Activated CD4-positive, alpha-beta T cell treated with anti-CD3 and anti-CD28 coated beads for 36 hours (primary cell): ENCODE measurements around the gene SEC23A. TPM values are rescaled to one million over a fixed set of nuclear protein-coding genes. Genes with fewer than 3 reads are reported as not detected.
"Not testable (repeated sequence)": the region's sequence is repeated elsewhere in the genome, so short reads cannot be mapped to it uniquely, and the experiment has no call there.

Source experiments
- ATAC-seq: fragments of 200-7000 bp; cut with Tn5 transposase; one replicate; pipeline ENCODE4 v1.10.0; 2021; ENCODE audit warnings: mild to moderate bottlenecking, moderate library complexity
- CTCF ChIA-PET: fragments of 350-600 bp; sonication (Branson Sonifier 250); formaldehyde crosslinking; loops from one replicate; lab custom pipeline; 2021; ENCODE audit warnings: antibody characterized with exemption; lab: Charles Lee
- POLR2A ChIA-PET: fragments of 350-600 bp; sonication (Branson Sonifier 250); formaldehyde crosslinking; loops from one replicate; lab custom pipeline; 2021; ENCODE audit warnings: antibody characterized with exemption, inconsistent platforms; lab: Charles Lee
- DNase-seq: peaks from one replicate; pipeline ENCODE4 v3.0.0-alpha.2; 2020
- H3K27ac Mint-ChIP-seq: one replicate; pipeline ENCODE4 v1.8.0; 2021; ENCODE audit warnings: mixed read lengths
- H3K27me3 Mint-ChIP-seq: one replicate; pipeline ENCODE4 v1.8.0; 2021; ENCODE audit warnings: mixed read lengths
- H3K36me3 Mint-ChIP-seq: one replicate; pipeline ENCODE4 v1.8.0; 2021; ENCODE audit warnings: low read depth, mixed read lengths
- H3K4me1 Mint-ChIP-seq: one replicate; pipeline ENCODE4 v1.8.0; 2021; ENCODE audit warnings: mixed read lengths
- H3K4me3 Mint-ChIP-seq: one replicate; pipeline ENCODE4 v1.8.0; 2021; ENCODE audit warnings: mild to moderate bottlenecking, moderate library complexity, mixed read lengths
- H3K9me3 Mint-ChIP-seq: one replicate; pipeline ENCODE4 v1.8.0; 2021; ENCODE audit warnings: low read depth, mixed read lengths
- intact Hi-C, 2 experiments: fragments of 100-400 bp; cut with DNase I in 1 of 2; cut with micrococcal nuclease in 1 of 2; formaldehyde crosslinking; loops; one replicate each; pipeline versions ENCODE4 v1.14.2 to v1.15.1; 2022 to 2024; cut with DNase I, micrococcal nuclease
- total RNA-seq, 2 experiments: library from RNA; stranded (reverse); gene quantifications; one replicate each; pipeline ENCODE4 v1.2.3, GENCODE V29; 2021

The SEC23A gene
- 10 to 100 TPM; 49.6 to 72.8 TPM for total RNA-seq

DNA sequence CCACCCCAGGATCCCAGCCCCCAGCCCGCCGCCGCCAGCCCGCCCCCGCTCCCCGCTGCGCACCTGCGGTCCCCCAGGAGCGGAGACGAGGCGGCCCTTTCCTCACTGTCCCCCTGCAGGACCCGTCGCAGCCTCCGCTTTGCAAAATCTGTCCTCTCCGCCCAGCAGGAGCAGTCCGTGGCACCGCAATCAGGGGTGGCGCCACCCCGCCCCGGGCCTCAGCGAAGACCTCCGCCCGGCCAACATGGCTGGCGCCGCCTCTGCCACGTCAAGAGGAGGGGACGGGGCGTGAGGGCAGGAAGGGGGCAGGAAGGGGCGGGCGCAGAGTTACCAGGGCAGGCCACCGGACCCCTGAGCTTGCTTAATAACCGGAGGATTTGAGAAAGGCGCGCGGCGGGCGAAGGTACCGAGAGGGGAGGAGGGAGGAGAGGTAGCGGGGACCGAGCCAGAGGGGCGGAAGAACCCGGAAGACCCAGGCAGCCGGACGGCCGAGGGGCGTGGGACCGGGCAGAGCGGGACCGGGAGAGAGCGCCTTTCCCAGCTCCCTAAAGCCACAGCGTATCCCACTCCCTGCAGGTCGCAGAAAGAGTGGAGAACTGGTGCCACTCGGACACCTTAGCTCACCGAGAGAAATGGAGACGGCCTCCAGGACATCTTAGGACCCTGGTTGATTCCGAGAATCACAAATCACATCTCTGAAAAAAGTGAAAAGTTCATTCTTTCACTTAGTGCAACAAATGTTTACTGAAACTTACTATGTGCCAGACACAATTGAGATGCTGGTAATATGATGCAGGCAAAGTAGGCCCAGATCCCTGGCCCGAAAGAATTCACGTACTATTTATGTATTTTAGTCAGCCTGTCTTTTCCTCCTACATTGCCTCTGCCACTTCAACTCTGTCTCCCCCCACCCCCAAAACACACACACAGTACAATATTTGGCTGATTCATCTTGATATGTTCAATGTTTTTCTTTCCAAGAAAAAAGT lies at the start of gene SEC23A:
Gene SEC23A (minus strand): TSS at position 267 of the 989 bp plus-strand sequence. CDS start 7,117 bp downstream, outside the sequence.
- Mint-ChIP-seq H3K4me1 (peaks cover 37% of the 10 kb centered on the region), H3K27ac (peak within 1 kb of the TSS; percentile 94), H3K36me3 (peaks cover 5% of the 10 kb centered on the region), H3K27me3 (no peaks in the 10 kb centered on the region), H3K4me3 (peak within 1 kb of the TSS; percentile 93), H3K9me3 (no peaks in the 10 kb centered on the region)
- intact Hi-C loops: loop anchor here (1.0 to 10.0 kb wide), 8 partner anchors 11 to 329 kb away; partner anchors contain the start of genes FBXO33 (in 2 of the 2), GEMIN2 (in 2 of the 2), PNN (in 2 of the 2) and TRAPPC6B (in 1 of the 2)
- DNase-seq: peak; percentile 90
- peak; percentile 92 for ATAC-seq
- POLR2A ChIA-PET: interaction anchor here (0.6 to 2.5 kb wide), 6 partner anchors 11 to 331 kb away, joined by 3 to 14 read pairs (median 5); partner anchors contain the start of genes FBXO33, GEMIN2 and TRAPPC6B
- CTCF ChIA-PET: interaction anchor here (1.0 to 1.5 kb wide), 3 partner anchors 11 to 327 kb away, joined by 3 to 7 read pairs (median 3); partner anchors contain the start of gene GEMIN2

DNA sequence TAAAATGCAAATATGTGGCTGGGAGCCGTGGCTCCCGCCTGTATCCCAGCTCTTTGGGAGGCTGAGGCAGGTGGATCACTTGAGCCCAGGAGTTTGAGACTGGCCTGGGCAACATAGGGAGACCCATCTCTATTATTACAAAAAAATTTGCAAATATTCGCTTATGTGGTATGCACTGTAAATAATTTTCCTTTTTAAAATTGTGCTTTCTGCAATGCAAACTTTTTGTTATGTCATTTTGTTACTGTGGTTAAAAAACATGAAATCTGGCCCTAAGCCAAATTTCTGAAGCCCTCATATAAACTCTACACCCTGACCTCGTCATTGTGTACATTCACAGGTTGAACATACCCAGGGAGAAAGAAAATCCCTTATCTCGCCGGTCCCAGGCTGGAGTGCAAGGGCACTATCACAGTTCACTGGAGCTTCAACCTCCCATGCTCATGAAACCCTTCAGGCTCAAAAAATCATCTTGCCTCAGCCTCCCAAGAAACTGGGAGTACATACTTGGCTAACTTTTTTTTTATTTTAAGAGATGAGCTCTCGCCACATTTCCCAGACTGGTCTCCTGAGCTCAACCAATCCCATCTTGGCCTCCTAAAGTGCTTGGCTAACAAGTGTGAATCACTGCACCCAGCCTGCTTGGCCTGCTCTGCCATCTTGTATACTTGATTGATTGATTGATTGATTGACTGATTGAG lies 42.4 kb upstream of the SEC23A start:
- no peak overlapping the region for H3K4me3 Mint-ChIP-seq

GRCh38 chr14:39143226-39143625 lies 40.2 kb upstream of the SEC23A start:
- DNase-seq, CTCF ChIA-PET, H3K27ac Mint-ChIP-seq, H3K4me3 Mint-ChIP-seq, ATAC-seq, POLR2A ChIA-PET, H3K27me3 Mint-ChIP-seq, H3K4me1 Mint-ChIP-seq, intact Hi-C loops, H3K9me3 Mint-ChIP-seq: not testable (repeated sequence)
- peaks cover 51% of the 10 kb centered on the region for H3K36me3 Mint-ChIP-seq

More for the DNA sequence above, 42.4 kb upstream of the SEC23A start:
- peaks cover 5% of the 10 kb centered on the region for H3K9me3 Mint-ChIP-seq
- ChIA-PET POLR2A (no interaction called here), CTCF (interaction anchor here (0.6 kb wide), 1 partner anchor 91 kb away, joined by 4 read pairs; no protein-coding TSS in a partner anchor)
- DNase-seq (no peak), ATAC-seq (no peak)
- intact Hi-C loops: no loop called here
- no peak overlapping the region for H3K27ac Mint-ChIP-seq
- H3K27me3 Mint-ChIP-seq: no peaks in the 10 kb centered on the region
- no peaks in the 10 kb centered on the region for H3K4me1 Mint-ChIP-seq
- H3K36me3 Mint-ChIP-seq: peaks cover 48% of the 10 kb centered on the region

DNA sequence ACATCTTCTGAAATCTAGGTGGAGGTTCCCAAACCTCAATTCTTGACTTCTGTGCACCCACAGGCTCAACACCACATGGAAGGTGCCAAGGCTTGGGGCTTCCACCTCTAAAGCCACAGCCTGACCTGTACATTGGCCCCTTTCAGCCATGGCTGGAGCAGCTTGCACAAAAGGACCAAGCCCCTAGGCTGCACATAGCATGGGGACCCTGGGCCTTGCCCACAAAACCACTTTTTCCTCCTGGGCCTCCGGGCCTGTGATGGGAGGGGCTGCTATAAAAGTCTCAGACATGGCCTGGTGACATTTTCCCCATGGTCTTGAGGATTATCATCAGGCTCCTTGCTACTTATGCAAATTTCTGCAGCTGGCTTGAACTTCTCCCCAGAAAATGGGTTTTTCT lies 38.6 kb upstream of the SEC23A start:
- H3K9me3 Mint-ChIP-seq, H3K27me3 Mint-ChIP-seq, H3K27ac Mint-ChIP-seq, DNase-seq, intact Hi-C loops, CTCF ChIA-PET, H3K4me3 Mint-ChIP-seq, POLR2A ChIA-PET, H3K4me1 Mint-ChIP-seq, ATAC-seq: not testable (repeated sequence)
- peaks cover 49% of the 10 kb centered on the region for H3K36me3 Mint-ChIP-seq

DNA sequence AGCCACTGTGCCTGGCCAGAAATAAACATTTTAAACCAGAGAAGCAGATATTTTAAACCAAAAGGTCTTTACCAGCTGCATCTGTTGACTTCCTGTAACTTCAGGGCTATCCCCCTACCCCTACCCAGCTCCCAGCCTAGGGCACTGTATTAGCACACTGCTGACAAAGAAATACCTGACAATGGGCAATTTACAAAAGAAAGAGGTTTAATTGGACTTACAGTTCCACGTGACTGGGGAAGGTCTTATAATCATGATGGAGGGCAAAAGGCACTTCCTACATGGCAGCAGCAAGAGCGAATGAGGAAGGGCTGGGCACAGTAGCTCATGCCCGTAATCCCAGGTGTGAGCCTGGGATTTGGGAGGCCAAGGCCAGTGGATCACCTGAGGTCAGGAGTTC lies 37.1 kb upstream of the SEC23A start:
- Mint-ChIP-seq H3K9me3 (peaks cover 5% of the 10 kb centered on the region), H3K4me3 (no peak overlapping the region), H3K27ac (no peak overlapping the region), H3K36me3 (peaks cover 51% of the 10 kb centered on the region), H3K27me3 (no peaks in the 10 kb centered on the region), H3K4me1 (peaks cover 2% of the 10 kb centered on the region)
- no peak for DNase-seq
- ATAC-seq: no peak
- ChIA-PET POLR2A (interaction anchor here (0.6 kb wide), 1 partner anchor 8 kb away, joined by 3 read pairs; no protein-coding TSS in a partner anchor), CTCF (interaction anchor here (0.6 kb wide), 1 partner anchor 312 kb away, joined by 3 read pairs; no protein-coding TSS in a partner anchor)
- intact Hi-C loops: no loop called here

DNA sequence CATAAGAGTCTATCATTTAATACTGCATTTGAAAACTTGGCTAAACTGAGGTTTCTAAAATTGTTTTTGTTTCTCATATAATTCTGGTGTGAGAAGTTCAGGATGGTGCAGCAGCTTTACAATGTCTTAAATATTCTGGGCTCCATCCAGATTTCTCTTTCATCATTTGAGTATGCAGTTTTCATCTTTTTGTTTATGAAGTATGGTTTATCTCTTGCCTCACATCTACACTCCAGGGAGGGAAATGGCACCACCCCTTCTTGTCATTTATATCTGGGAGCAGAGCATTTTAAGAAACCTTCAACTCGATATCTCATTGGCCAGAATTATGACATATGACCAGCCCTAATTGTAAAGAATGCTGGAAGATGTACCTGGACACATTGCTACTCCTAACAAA lies 35.4 kb upstream of the SEC23A start:
- intact Hi-C loops: no loop called here
- CTCF ChIA-PET: interaction anchor here (1.0 kb wide), 1 partner anchor 14 kb away, joined by 4 read pairs; no protein-coding TSS in a partner anchor
- peak overlapping the region; percentile 10 for H3K27ac Mint-ChIP-seq
- no peaks in the 10 kb centered on the region for H3K27me3 Mint-ChIP-seq
- DNase-seq (no peak), ATAC-seq (no peak)
- H3K9me3 Mint-ChIP-seq: peaks cover 5% of the 10 kb centered on the region
- H3K4me1 Mint-ChIP-seq: peaks cover 2% of the 10 kb centered on the region
- POLR2A ChIA-PET: no interaction called here
- peaks cover 53% of the 10 kb centered on the region for H3K36me3 Mint-ChIP-seq
- H3K4me3 Mint-ChIP-seq: no peak overlapping the region

DNA sequence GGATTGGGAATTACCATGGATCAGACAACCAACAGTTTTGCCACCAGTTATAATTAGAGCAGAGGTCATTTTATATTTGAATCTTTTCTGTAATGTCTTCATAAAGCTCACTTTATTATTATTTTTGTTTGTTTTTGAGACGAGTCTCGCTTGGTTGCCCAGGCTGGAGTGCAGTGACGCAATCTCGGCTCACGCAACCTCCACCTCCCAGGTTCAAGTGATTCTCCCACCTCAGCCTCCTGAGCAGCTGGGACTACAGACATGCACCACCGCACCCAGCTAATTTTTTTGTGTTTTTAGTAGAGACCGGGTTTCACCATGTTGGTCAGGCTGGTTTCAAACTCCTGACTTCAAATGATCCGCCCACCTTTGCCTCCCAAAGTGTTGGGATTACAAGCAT lies 34.8 kb upstream of the SEC23A start:
- ATAC-seq, intact Hi-C loops, H3K9me3 Mint-ChIP-seq, H3K4me1 Mint-ChIP-seq, DNase-seq, H3K27me3 Mint-ChIP-seq, H3K4me3 Mint-ChIP-seq: not testable (repeated sequence)
- ChIA-PET CTCF (interaction anchor here (1.0 kb wide), 1 partner anchor 14 kb away, joined by 4 read pairs; no protein-coding TSS in a partner anchor), POLR2A (interaction anchor here (0.6 kb wide), 1 partner anchor 357 kb away, joined by 3 read pairs; no protein-coding TSS in a partner anchor)
- peak overlapping the region; percentile 47 for H3K27ac Mint-ChIP-seq
- H3K36me3 Mint-ChIP-seq: peaks cover 50% of the 10 kb centered on the region

DNA sequence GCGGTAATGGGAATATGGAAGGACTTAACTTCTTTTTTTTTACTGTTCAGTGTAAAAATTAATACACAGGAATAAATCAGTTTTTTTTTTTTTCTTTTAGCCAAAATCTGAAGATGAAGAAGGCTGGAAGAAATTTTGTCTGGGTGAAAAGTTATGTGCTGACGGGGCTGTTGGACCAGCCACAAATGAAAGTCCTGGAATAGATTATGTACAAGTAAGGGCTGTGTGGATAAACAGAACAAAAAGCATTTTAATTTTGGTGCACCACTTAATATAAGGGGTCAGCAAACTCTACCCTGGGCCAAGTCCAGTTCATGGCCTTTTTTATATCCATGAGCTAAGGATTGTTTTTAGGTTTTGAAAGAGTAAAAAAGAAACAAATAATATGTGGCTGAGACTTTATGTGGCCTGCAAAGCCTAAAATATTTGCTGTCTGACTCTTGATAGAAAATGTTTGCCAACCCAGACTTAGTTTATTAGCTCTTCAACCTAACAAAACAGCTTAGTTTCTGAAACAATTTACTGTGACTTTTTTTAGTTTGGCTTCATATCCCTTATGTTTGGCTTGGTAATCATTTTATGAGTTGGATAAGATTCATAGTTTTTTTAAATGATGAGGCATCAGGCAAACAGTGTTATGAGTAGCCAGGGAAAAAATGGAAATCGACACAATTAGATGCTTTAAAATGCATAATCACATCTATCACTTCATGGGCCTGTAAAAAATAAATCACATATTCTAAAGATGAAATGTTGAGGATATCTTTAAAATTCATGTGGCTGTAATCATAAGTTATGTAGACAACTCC lies 19.5 kb upstream of the SEC23A start:
- no peak overlapping the region for H3K4me3 Mint-ChIP-seq
- POLR2A ChIA-PET: no interaction called here
- H3K36me3 Mint-ChIP-seq: peaks cover 19% of the 10 kb centered on the region

DNA sequence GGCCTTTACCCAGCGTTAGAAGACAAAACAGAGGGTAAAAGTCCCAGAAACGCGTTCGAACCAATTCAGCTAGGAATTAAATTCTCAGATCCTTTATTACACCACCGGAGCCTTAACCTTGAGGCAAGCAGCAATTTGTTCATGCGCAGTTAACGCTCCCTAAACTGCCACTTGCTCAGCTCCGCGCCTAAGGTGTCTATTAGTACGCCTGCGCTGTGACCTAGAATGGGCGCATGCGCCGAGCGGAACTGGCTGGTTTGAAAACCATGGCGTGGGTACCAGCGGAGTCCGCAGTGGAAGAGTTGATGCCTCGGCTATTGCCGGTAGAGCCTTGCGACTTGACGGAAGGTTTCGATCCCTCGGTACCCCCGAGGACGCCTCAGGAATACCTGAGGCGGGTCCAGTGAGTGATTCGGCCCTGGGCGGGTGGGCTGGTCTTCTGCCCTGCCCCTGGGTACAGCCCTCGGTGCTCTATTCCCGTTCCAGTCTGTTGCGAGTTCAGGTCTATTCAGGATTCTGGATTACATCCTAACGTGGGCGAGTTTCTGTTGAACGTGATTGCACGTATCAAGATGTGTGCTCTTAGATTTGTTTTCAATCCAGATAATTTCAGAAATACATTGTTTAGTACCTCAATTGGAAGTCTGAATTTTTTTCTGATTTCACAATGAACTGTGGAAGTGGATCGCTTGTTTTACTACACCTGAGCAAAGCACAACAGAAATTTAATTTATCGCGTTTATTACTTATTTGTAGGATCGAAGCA lies 11.2 kb upstream of the SEC23A start, which contains the start of gene GEMIN2:
Gene GEMIN2 (plus strand): TSS at position 251 of the 766 bp plus-strand sequence. CDS start 16 bp downstream, at position 267.
- ATAC-seq (peak; percentile 99), DNase-seq (peak; percentile 97)
- Mint-ChIP-seq H3K4me3 (peak within 1 kb of the TSS; percentile 95), H3K4me1 (peaks cover 19% of the 10 kb centered on the region), H3K27me3 (no peaks in the 10 kb centered on the region), H3K27ac (peak within 1 kb of the TSS; percentile 94), H3K36me3 (no peaks in the 10 kb centered on the region), H3K9me3 (no peaks in the 10 kb centered on the region)
- POLR2A ChIA-PET: interaction anchor here (0.5 to 1.3 kb wide), 8 partner anchors 10 to 317 kb away, joined by 3 to 14 read pairs (median 5); partner anchors contain the start of genes FBXO33, PNN, SEC23A and TRAPPC6B
- intact Hi-C loops: loop anchor here (1.0 to 5.0 kb wide), 8 partner anchors 11 to 318 kb away; partner anchors contain the start of genes SEC23A (in 2 of the 2), TRAPPC6B (in 2 of the 2), FBXO33 (in 1 of the 2) and PNN (in 1 of the 2)
- CTCF ChIA-PET: interaction anchor here (0.9 to 1.3 kb wide), 3 partner anchors 10 to 17 kb away, joined by 3 to 7 read pairs (median 3); partner anchors contain the start of gene SEC23A

More for the DNA sequence above, 19.5 kb upstream of the SEC23A start:
- Mint-ChIP-seq H3K27me3 (no peaks in the 10 kb centered on the region), H3K9me3 (no peaks in the 10 kb centered on the region), H3K27ac (no peak overlapping the region), H3K4me1 (peaks cover under 1% of the 10 kb centered on the region)
- intact Hi-C loops: no loop called here
- ATAC-seq (no peak), DNase-seq (no peak)
- CTCF ChIA-PET: no interaction called here
